ENCODE data around the gene SECISBP2. TPM values are rescaled to one million over a fixed set of nuclear protein-coding genes. Genes with fewer than 3 reads are reported as not detected.

Gene SECISBP2
- total and polyA plus RNA-seq, 3 donors from 2014 or later: 127 to 176 (median 145) TPM

GRCh38 chr9:89407070-89407469, 88.8 kb downstream of the SECISBP2 start:
- Histone ChIP-seq H3K36me3 (ENCODE audit: low read depth, missing control alignments) (no peaks in the 10 kb centered on the region), H3K27me3 (no peaks in the 10 kb centered on the region), H3K9me3 (no peaks in the 10 kb centered on the region), H3K4me1 (no peaks in the 10 kb centered on the region), H3K4me3 (no peak overlapping the region), H3K27ac (no peak overlapping the region)
- no peak for TF ChIP-seq POLR2A (IDR thresholded peaks at IDR 0.05)
- TF ChIP-seq CTCF (IDR thresholded peaks at IDR 0.05): no peak
- intact Hi-C loops (cut with DNase I; ENCODE audit: low total_unique reads): no loop called here
- no peak for DNase-seq
- WGBS, 2 donors: 26 to 31% methylated on average over 2 of the region's 2 CpGs

- Histone ChIP-seq H3K9me3 (no peaks in the 10 kb centered on the region), H3K27me3 (no peaks in the 10 kb centered on the region), H3K36me3 (ENCODE audit: low read depth, missing control alignments) (no peaks in the 10 kb centered on the region), H3K27ac (no peak overlapping the region), H3K4me3 (no peak overlapping the region), H3K4me1 (no peaks in the 10 kb centered on the region)
- no peak for DNase-seq
- TF ChIP-seq POLR2A (IDR thresholded peaks at IDR 0.05) (no peak), CTCF (IDR thresholded peaks at IDR 0.05) (no peak)
- intact Hi-C loops (cut with DNase I; ENCODE audit: low total_unique reads): no loop called here
- WGBS, 2 donors: 84 to 87% methylated on average over 12 of the region's 12 CpGs
These were observed 90.4 kb downstream of the SECISBP2 start for GRCh38 chr9:89408628-89409101.

Small RNA genes within 50 kb of the gene (microRNA-seq; reads per million reads assigned to microRNA genes)
- gene MIR3153 (ENCODE audit: borderline number of aligned reads in 2 of 2, borderline replicate concordance in 1 of 2): 0 reads per million in 2 donors

Small RNA genes within 50 kb of the gene (small RNA-seq; reads per million reads assigned to genes)
- 0 reads per million in 2 donors for gene MIR3153

Other genes with a start within 250 kb of the SECISBP2 start
- under 1 TPM; 0.37 to 0.87 TPM for gene SHC3, start 139.7 kb upstream of the SECISBP2 start, total RNA-seq
- 0.82 TPM for gene SHC3, start 139.7 kb upstream of the SECISBP2 start, polyA plus RNA-seq (ENCODE audit: insufficient read depth, low read depth, low replicate concordance)
- 100 to 1,000 TPM; 200 to 222 TPM for gene CKS2, start 7.3 kb upstream of the SECISBP2 start, total RNA-seq
- gene CKS2, start 7.3 kb upstream of the SECISBP2 start, polyA plus RNA-seq (ENCODE audit: insufficient read depth, low read depth, low replicate concordance): 415 TPM
- 10 to 100 TPM; 38.7 to 53.1 TPM for gene SEMA4D, start 179.6 kb downstream of the SECISBP2 start, total RNA-seq
- 26.2 TPM for gene SEMA4D, start 179.6 kb downstream of the SECISBP2 start, polyA plus RNA-seq (ENCODE audit: insufficient read depth, low read depth, low replicate concordance)